Liver (tissue), 9 donors: Measurements from ENCODE around the gene NDUFA9. TPM values are rescaled to one million over a fixed set of nuclear protein-coding genes. Genes with fewer than 3 reads are reported as not detected.

Experiments
- DNase-seq: peaks from one replicate; pipeline ENCODE4 v3.0.0-alpha.2; 2017; ENCODE audit warnings: low spot score
- H3K27ac ChIP-seq, 2 donors: one replicate each; pipeline ENCODE4 v1.7.0; 2013; ENCODE audit warnings: inconsistent platforms in 2 of 2, low read length in 2 of 2, control low read depth in 1 of 2, low read depth in 1 of 2, mild to moderate bottlenecking in 1 of 2
- H3K27me3 ChIP-seq, 4 donors: one replicate each; pipeline versions ENCODE4 v1.6.1 to v1.7.0; 2013; ENCODE audit warnings: low read length in 3 of 4, inconsistent platforms in 1 of 4, mild to moderate bottlenecking in 1 of 4, moderate library complexity in 1 of 4; ENCODE audit not compliant: control insufficient read depth in 4 of 4, insufficient read depth in 4 of 4
- H3K36me3 ChIP-seq, 4 donors: one replicate each; pipeline versions ENCODE4 v1.6.1 to v1.7.0; 2013; ENCODE audit warnings: low read length in 3 of 4, mild to moderate bottlenecking in 3 of 4, low read depth in 1 of 4, moderate library complexity in 1 of 4; ENCODE audit not compliant: control insufficient read depth in 4 of 4, insufficient read depth in 3 of 4
- H3K4me1 ChIP-seq, 4 donors: one replicate each; pipeline versions ENCODE4 v1.6.1 to v1.7.0; 2013; ENCODE audit warnings: low read length in 3 of 4, mild to moderate bottlenecking in 3 of 4, moderate library complexity in 1 of 4; ENCODE audit not compliant: control insufficient read depth in 4 of 4, insufficient read depth in 4 of 4
- H3K4me3 ChIP-seq, 3 donors: one replicate each; pipeline versions ENCODE4 v1.6.1 to v1.7.0; 2013; ENCODE audit warnings: low read length in 3 of 3, control low read depth in 1 of 3, low read depth in 1 of 3, mild to moderate bottlenecking in 1 of 3
- H3K9ac ChIP-seq, 2 donors: one replicate each; pipeline ENCODE4 v1.7.0; 2013; ENCODE audit warnings: low read length in 2 of 2, mild to moderate bottlenecking in 2 of 2, moderate library complexity in 2 of 2, control low read depth in 1 of 2, low read depth in 1 of 2
- H3K9me3 ChIP-seq, 4 donors: one replicate each; pipeline versions ENCODE4 v1.6.1 to v1.7.0; 2013; ENCODE audit warnings: low read length in 3 of 4; ENCODE audit not compliant: control insufficient read depth in 4 of 4
- EGR1 ChIP-seq, 2 donors: IDR thresholded peaks; 2 replicates each; pipeline ENCODE4 v1.6.1; 2016 to 2018; ENCODE audit warnings: antibody characterized with exemption in 2 of 2, low read depth in 2 of 2
- FOXA1 ChIP-seq: IDR thresholded peaks from 2 replicates; pipeline ENCODE4 v1.6.1; 2016; ENCODE audit warnings: antibody characterized with exemption
- GABPA ChIP-seq, 2 donors: IDR thresholded peaks in 1 of 2; conservative IDR thresholded peaks in 1 of 2; 2 replicates each; pipeline ENCODE4 v1.6.1; 2016; ENCODE audit warnings: antibody characterized with exemption in 2 of 2, mild to moderate bottlenecking in 1 of 2, moderate library complexity in 1 of 2
- HNF4A ChIP-seq, 2 donors: conservative IDR thresholded peaks; 2 replicates each; pipeline ENCODE4 v1.6.1; 2016; ENCODE audit warnings: antibody characterized with exemption in 2 of 2, mild to moderate bottlenecking in 2 of 2
- HNF4G ChIP-seq: IDR thresholded peaks from 2 replicates; pipeline ENCODE4 v1.6.1; 2016; ENCODE audit warnings: antibody characterized with exemption
- JUND ChIP-seq, 2 donors: IDR thresholded peaks; 2 replicates each; pipeline ENCODE4 v1.6.1; 2016; ENCODE audit warnings: antibody characterized with exemption in 2 of 2
- NR2F2 ChIP-seq: IDR thresholded peaks from 2 replicates; pipeline ENCODE4 v1.6.1; 2016; ENCODE audit warnings: antibody characterized with exemption
- RAD21 ChIP-seq, 2 donors: IDR thresholded peaks; 2 replicates each; pipeline ENCODE4 v1.6.1; 2016; ENCODE audit warnings: antibody characterized with exemption in 2 of 2, mild to moderate bottlenecking in 2 of 2
- RXRA ChIP-seq, 2 donors: IDR thresholded peaks; 2 replicates each; pipeline ENCODE4 v1.6.1; 2017 to 2018; ENCODE audit warnings: antibody characterized with exemption in 2 of 2, mild to moderate bottlenecking in 1 of 2
- TAF1 ChIP-seq: conservative IDR thresholded peaks from 2 replicates; pipeline ENCODE4 v1.6.1; 2016; ENCODE audit warnings: antibody characterized with exemption, mild to moderate bottlenecking
- YY1 ChIP-seq: IDR thresholded peaks from 2 replicates; pipeline ENCODE4 v1.6.1; 2016; ENCODE audit warnings: antibody characterized with exemption, mild to moderate bottlenecking
- whole genome bisulfite sequencing: extraction: QIAGEN DNeasy Blood & Tissue Kit; methylation state at CpG from one replicate; pipeline ENCODE4 v1.1.7; 2013; 5-methylcytosine and 5-hydroxymethylcytosine counted together
- polyA plus RNA-seq, 2 donors: library from polyadenylated mRNA; stranded (reverse) in 1 of 2; unstranded in 1 of 2; fragments of 200-250 nt in 1 of 2; fragments of >200 nt in 1 of 2; fragmentation: Nextera tagmentation in 1 of 2; extraction: Ambion mirVana in 1 of 2; gene quantifications; one replicate each; pipeline versions ENCODE4 v1.2.1 to v1.2.3, GENCODE V29; 2013 to 2015
- total RNA-seq, 2 donors: library from RNA; depleted of rRNA; stranded (reverse); fragments of >200 nt; gene quantifications; one replicate each; pipeline ENCODE4 v1.2.3, GENCODE V29; 2014
- TF ChIP-seq, protein P1 (sequence below): IDR thresholded peaks from 2 replicates; pipeline ENCODE4 v1.6.1; 2016; ENCODE audit warnings: antibody characterized with exemption
- TF ChIP-seq, protein P2 (sequence below): IDR thresholded peaks from 2 replicates; pipeline ENCODE4 v1.6.1; 2016; ENCODE audit warnings: antibody characterized with exemption
- TF ChIP-seq, protein P3 (sequence below): fragments of 150-350 bp; IDR thresholded peaks from 2 replicates; pipeline ENCODE4 v1.5.1; 2017; ENCODE audit warnings: improper control_type of control experiment, low read depth, low read length; ENCODE audit not compliant: missing input control
- donor health status: healthy.
- donor health status: healthy.
- donor health status: healthy.
- donor health status: healthy.
- donor health status: healthy.

NDUFA9 gene
- total and polyA plus RNA-seq, 4 donors: 21.4 to 132 (median 56.6) TPM

DNA sequence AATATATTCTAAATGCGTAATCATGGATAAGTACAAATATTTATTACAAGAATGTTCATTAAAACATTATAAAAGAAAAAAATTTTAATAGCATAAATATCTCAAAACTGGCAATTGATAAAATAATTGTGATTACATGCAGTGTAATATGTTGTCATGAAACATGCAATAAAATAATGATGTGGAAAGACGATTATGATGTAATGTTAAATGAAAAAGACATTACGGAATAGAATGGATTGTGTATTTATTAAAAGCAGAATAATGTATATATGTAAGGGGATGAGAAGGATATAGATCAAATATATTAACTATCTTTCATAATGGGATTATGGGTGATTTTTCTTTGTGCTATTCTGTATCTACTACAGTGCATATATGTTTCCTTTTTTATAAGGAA lies 32.8 kb downstream of the NDUFA9 start:
- Histone ChIP-seq H3K4me1 (no peaks in the 10 kb centered on the region), H3K9ac (no peak overlapping the region), H3K36me3 (peaks cover 5 to 47% (median 31%) of the 10 kb centered on the region in 4 donors), H3K9me3 (no peaks in the 10 kb centered on the region), H3K27ac (no peak overlapping the region), H3K27me3 (no peaks in the 10 kb centered on the region), H3K4me3 (no peak overlapping the region)
- DNase-seq: no peak
- 98% methylated on average over 3 of the region's 3 CpGs for WGBS
- TF ChIP-seq HNF4A (conservative IDR thresholded peaks at IDR 0.05) (no peak), EGR1 (IDR thresholded peaks at IDR 0.05; ENCODE audit: low read depth in 2 of 2) (no peak), RXRA (IDR thresholded peaks at IDR 0.05) (no peak), NR2F2 (no peak), HNF4G (no peak), YY1 (no peak), RAD21 (IDR thresholded peaks at IDR 0.05) (no peak), TAF1 (no peak)
- TF ChIP-seq, protein P1, sequence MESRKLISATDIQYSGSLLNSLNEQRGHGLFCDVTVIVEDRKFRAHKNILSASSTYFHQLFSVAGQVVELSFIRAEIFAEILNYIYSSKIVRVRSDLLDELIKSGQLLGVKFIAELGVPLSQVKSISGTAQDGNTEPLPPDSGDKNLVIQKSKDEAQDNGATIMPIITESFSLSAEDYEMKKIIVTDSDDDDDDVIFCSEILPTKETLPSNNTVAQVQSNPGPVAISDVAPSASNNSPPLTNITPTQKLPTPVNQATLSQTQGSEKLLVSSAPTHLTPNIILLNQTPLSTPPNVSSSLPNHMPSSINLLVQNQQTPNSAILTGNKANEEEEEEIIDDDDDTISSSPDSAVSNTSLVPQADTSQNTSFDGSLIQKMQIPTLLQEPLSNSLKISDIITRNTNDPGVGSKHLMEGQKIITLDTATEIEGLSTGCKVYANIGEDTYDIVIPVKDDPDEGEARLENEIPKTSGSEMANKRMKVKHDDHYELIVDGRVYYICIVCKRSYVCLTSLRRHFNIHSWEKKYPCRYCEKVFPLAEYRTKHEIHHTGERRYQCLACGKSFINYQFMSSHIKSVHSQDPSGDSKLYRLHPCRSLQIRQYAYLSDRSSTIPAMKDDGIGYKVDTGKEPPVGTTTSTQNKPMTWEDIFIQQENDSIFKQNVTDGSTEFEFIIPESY: no peak
- TF ChIP-seq, protein P2, sequence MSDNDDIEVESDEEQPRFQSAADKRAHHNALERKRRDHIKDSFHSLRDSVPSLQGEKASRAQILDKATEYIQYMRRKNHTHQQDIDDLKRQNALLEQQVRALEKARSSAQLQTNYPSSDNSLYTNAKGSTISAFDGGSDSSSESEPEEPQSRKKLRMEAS: no peak
- TF ChIP-seq, protein P3, sequence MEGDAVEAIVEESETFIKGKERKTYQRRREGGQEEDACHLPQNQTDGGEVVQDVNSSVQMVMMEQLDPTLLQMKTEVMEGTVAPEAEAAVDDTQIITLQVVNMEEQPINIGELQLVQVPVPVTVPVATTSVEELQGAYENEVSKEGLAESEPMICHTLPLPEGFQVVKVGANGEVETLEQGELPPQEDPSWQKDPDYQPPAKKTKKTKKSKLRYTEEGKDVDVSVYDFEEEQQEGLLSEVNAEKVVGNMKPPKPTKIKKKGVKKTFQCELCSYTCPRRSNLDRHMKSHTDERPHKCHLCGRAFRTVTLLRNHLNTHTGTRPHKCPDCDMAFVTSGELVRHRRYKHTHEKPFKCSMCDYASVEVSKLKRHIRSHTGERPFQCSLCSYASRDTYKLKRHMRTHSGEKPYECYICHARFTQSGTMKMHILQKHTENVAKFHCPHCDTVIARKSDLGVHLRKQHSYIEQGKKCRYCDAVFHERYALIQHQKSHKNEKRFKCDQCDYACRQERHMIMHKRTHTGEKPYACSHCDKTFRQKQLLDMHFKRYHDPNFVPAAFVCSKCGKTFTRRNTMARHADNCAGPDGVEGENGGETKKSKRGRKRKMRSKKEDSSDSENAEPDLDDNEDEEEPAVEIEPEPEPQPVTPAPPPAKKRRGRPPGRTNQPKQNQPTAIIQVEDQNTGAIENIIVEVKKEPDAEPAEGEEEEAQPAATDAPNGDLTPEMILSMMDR: no peak

DNA sequence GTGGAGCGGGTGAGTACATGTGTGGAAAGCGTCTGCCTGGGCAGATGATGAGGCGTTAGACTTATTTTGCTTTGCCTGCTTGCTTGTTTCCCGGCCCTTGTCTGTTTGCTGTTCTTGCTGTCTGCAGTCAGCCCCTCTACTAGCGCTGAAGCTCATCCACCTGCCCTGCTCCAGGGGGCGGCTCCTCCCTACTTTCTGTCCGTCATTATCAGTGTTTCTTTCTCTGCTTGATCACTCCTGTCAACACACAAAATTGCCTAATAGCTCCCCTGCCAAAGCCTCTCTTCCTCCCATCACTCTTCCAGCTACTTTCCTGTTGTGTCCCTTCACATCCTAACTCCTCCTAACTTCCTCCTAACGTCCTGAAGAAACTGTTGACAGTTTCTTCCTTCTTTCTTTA lies 36.4 kb downstream of the NDUFA9 start:
- H3K9me3 ChIP-seq: no peaks in the 10 kb centered on the region
- H3K9ac ChIP-seq: no peak overlapping the region
- H3K4me1 ChIP-seq: no peaks in the 10 kb centered on the region
- no peak overlapping the region for H3K4me3 ChIP-seq
- DNase-seq: no peak
- TF ChIP-seq RAD21 (IDR thresholded peaks at IDR 0.05): no peak
- TF ChIP-seq EGR1 (IDR thresholded peaks at IDR 0.05; ENCODE audit: low read depth in 2 of 2): no peak
- WGBS: 88% methylated on average over 8 of the region's 8 CpGs
- peaks cover 13 to 67% (median 42%) of the 10 kb centered on the region in 4 donors for H3K36me3 ChIP-seq
- no peaks in the 10 kb centered on the region for H3K27me3 ChIP-seq
- H3K27ac ChIP-seq: no peak overlapping the region

DNA sequence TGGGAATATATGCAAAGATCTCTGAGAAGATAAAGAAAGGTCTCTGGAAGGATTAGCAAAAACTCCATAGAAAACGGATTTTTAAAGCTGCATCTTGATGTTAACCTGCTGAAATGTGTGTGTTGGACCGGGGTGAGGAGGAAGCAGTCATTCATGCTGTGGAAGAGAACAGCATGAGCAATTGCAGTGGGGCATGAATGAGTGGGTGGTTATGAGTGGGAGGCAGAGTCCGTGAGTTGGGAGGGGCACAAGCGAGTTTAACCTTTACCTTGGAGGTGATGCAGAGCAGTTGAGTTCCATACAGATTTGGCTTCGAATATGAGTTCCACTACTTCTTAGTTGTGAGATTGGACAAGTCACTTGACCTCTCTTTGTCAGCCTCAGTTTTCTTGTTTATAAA lies 41.8 kb downstream of the NDUFA9 start:
- no peak for TF ChIP-seq FOXA1
- TF ChIP-seq HNF4A (conservative IDR thresholded peaks at IDR 0.05): no peak
- no peak for TF ChIP-seq HNF4G
- TF ChIP-seq YY1: no peak
- no peak for TF ChIP-seq GABPA (IDR thresholded peaks at IDR 0.05 in 1 of 2, conservative IDR thresholded peaks at IDR 0.05 in 1 of 2)
- TF ChIP-seq JUND (IDR thresholded peaks at IDR 0.05): no peak
- H3K9me3 ChIP-seq: no peaks in the 10 kb centered on the region
- H3K27ac ChIP-seq: no peak overlapping the region
- 97% methylated on average over 5 of the region's 5 CpGs for WGBS
- H3K36me3 ChIP-seq: peaks cover 10 to 29% (median 20%) of the 10 kb centered on the region in 4 donors
- H3K4me3 ChIP-seq: no peak overlapping the region
- DNase-seq: no peak
- H3K4me1 ChIP-seq: no peaks in the 10 kb centered on the region
- no peak overlapping the region for H3K9ac ChIP-seq
- no peaks in the 10 kb centered on the region for H3K27me3 ChIP-seq

Other genes with a start within 250 kb of the NDUFA9 start
- gene FGF6, start 203.3 kb upstream of the NDUFA9 start, total RNA-seq: not detected
- not detected for gene FGF6, start 203.3 kb upstream of the NDUFA9 start, polyA plus RNA-seq
- 10 to 100 TPM in 1 of 2 donors, under 1 TPM in 1; 0.50 to 14.9 TPM for gene RAD51AP1, start 110.2 kb upstream of the NDUFA9 start, total RNA-seq
- gene RAD51AP1, start 110.2 kb upstream of the NDUFA9 start, polyA plus RNA-seq: 1 to 10 TPM; 1.3 TPM
- gene DYRK4, start 86.9 kb upstream of the NDUFA9 start, total RNA-seq: 10 to 100 TPM; 12.0 to 20.3 TPM
- gene DYRK4, start 86.9 kb upstream of the NDUFA9 start, polyA plus RNA-seq: 10 to 100 TPM; 13.9 to 15.0 TPM
- 1 to 10 TPM; 1.6 to 2.0 TPM for gene AKAP3, start 63 bp upstream of the NDUFA9 start, total RNA-seq
- gene AKAP3, start 63 bp upstream of the NDUFA9 start, polyA plus RNA-seq: under 1 TPM; 0.21 to 0.51 TPM
- under 1 TPM; 0.19 to 0.25 TPM for gene GALNT8, start 71.3 kb downstream of the NDUFA9 start, total RNA-seq
- under 1 TPM in 1 of 2 donors, not detected in 1; 0.03 TPM for gene GALNT8, start 71.3 kb downstream of the NDUFA9 start, polyA plus RNA-seq